ENCODE measurements around the gene ACOT11.

GRCh38 chr1:54548389-54549044 is 489 bp downstream of the ACOT11 start:
- TF ChIP-seq POLR2AphosphoS5 (IDR thresholded peaks at IDR 0.05; ENCODE audit: low read depth, low read length) (no peak), TAF1 (IDR thresholded peaks at IDR 0.05; ENCODE audit: borderline replicate concordance, low read depth, low read length) (no peak)
